DND-41 (cell line): ENCODE data around the gene NF1.

Experiments
- ATAC-seq: fragments of 200-7000 bp; cut with Tn5 transposase; 3 replicates; pipeline ENCODE4 v1.9.1; 2021; ENCODE audit warnings: low read depth; ENCODE audit not compliant: insufficient read depth
- DNase-seq: peaks from one replicate; pipeline ENCODE4 v3.0.0-alpha.2; 2020
- H2AFZ ChIP-seq: 2 replicates; pipeline ENCODE4 v1.6.0; 2012; ENCODE audit warnings: low read depth, low read length
- H3K27ac ChIP-seq: 2 replicates; pipeline ENCODE4 v1.5.1; 2012; ENCODE audit warnings: low read length, inconsistent platforms
- H3K27me3 ChIP-seq: fragments of 200-600 bp; sonication (generic); 2 replicates; pipeline ENCODE4 v1.6.0; 2012; ENCODE audit warnings: low read length, mild to moderate bottlenecking, inconsistent platforms; ENCODE audit not compliant: insufficient read depth, poor library complexity
- H3K36me3 ChIP-seq: 2 replicates; pipeline ENCODE4 v1.5.1; 2012; ENCODE audit warnings: low read length, inconsistent platforms; ENCODE audit not compliant: insufficient read depth
- H3K4me1 ChIP-seq: 2 replicates; pipeline ENCODE4 v1.5.1; 2012; ENCODE audit warnings: mild to moderate bottlenecking, low read length; ENCODE audit not compliant: insufficient read depth
- H3K4me2 ChIP-seq: 2 replicates; pipeline ENCODE4 v1.6.0; 2012; ENCODE audit warnings: mild to moderate bottlenecking, moderate library complexity, low read length, inconsistent platforms; ENCODE audit not compliant: insufficient read depth
- H3K4me3 ChIP-seq, 2 experiments: fragments of 200-600 bp in 1 of 2; shearing (Covaris generic) in 1 of 2; 2 replicates each; pipeline ENCODE4 v1.5.1; 2012 to 2016; ENCODE audit warnings: inconsistent platforms in 2 of 2, low read length in 2 of 2, mild to moderate bottlenecking in 2 of 2, low read depth in 1 of 2, moderate library complexity in 1 of 2
- H3K79me2 ChIP-seq: 2 replicates; pipeline ENCODE4 v1.6.0; 2012; ENCODE audit warnings: low read length, inconsistent platforms; ENCODE audit not compliant: insufficient read depth
- H3K9ac ChIP-seq: 2 replicates; pipeline ENCODE4 v1.6.0; 2012; ENCODE audit warnings: low read depth, mild to moderate bottlenecking, inconsistent platforms, low read length, moderate library complexity
- H3K9me3 ChIP-seq: 2 replicates; pipeline ENCODE4 v1.5.1; 2012; ENCODE audit warnings: low read length, moderate library complexity, mild to moderate bottlenecking, inconsistent platforms; ENCODE audit not compliant: insufficient read depth, severe bottlenecking
- H4K20me1 ChIP-seq: 2 replicates; pipeline ENCODE4 v1.6.0; 2012; ENCODE audit warnings: low read length; ENCODE audit not compliant: insufficient read depth
- CTCF ChIP-seq: IDR thresholded peaks from 2 replicates; pipeline ENCODE4 v1.5.1; 2012; ENCODE audit warnings: borderline replicate concordance, low read length, moderate library complexity, mild to moderate bottlenecking; ENCODE audit not compliant: poor library complexity, severe bottlenecking; ENCODE audit errors: extremely low read depth
- EZH2 ChIP-seq: IDR thresholded peaks from 3 replicates; pipeline ENCODE4 v1.6.1; 2012; ENCODE audit warnings: borderline replicate concordance, low read depth, mild to moderate bottlenecking, moderate library complexity, low read length, inconsistent platforms; ENCODE audit not compliant: severe bottlenecking

The NF1 gene

GRCh38 chr17:31389657-31390381 is 295.0 kb downstream of the NF1 start:
- no peak overlapping the region for H3K9ac ChIP-seq
- no peak overlapping the region for H3K4me3 ChIP-seq
- TF ChIP-seq EZH2 (no peak), CTCF (no peak)
- no peaks in the 10 kb centered on the region for H3K4me1 ChIP-seq
- H3K27me3 ChIP-seq, result no peaks in the 10 kb centered on the region
- H3K9me3 ChIP-seq, result no peaks in the 10 kb centered on the region
- DNase-seq (no peak), ATAC-seq (no peak)
- H2AFZ ChIP-seq, result no peak overlapping the region
- no peaks in the 10 kb centered on the region for H4K20me1 ChIP-seq
- no peaks in the 10 kb centered on the region for H3K36me3 ChIP-seq
- H3K4me2 ChIP-seq, result no peak overlapping the region
- no peaks in the 10 kb centered on the region for H3K79me2 ChIP-seq
- no peak overlapping the region for H3K27ac ChIP-seq

GRCh38 chr17:31390426-31390747 is 295.6 kb downstream of the NF1 start:
- H3K27ac ChIP-seq, result no peak overlapping the region
- H3K36me3 ChIP-seq, result no peaks in the 10 kb centered on the region
- TF ChIP-seq EZH2, result no peak
- no peak for TF ChIP-seq CTCF
- no peaks in the 10 kb centered on the region for H3K4me1 ChIP-seq
- H3K4me3 ChIP-seq, result no peak overlapping the region
- H3K79me2 ChIP-seq, result no peaks in the 10 kb centered on the region
- no peaks in the 10 kb centered on the region for H4K20me1 ChIP-seq
- no peak for DNase-seq
- no peaks in the 10 kb centered on the region for H3K9me3 ChIP-seq
- H3K27me3 ChIP-seq, result no peaks in the 10 kb centered on the region
- H3K4me2 ChIP-seq, result no peak overlapping the region
- H3K9ac ChIP-seq, result no peak overlapping the region
- no peak for ATAC-seq
- no peak overlapping the region for H2AFZ ChIP-seq

GRCh38 chr17:31390748-31391495 is 296.1 kb downstream of the NF1 start:
- no peak overlapping the region for H3K4me3 ChIP-seq
- H3K9ac ChIP-seq, result no peak overlapping the region
- H2AFZ ChIP-seq, result no peak overlapping the region
- no peaks in the 10 kb centered on the region for H3K36me3 ChIP-seq
- DNase-seq (no peak), ATAC-seq (no peak)
- H3K79me2 ChIP-seq, result no peaks in the 10 kb centered on the region
- H3K9me3 ChIP-seq, result no peaks in the 10 kb centered on the region
- TF ChIP-seq EZH2 (no peak), CTCF (no peak)
- H3K4me1 ChIP-seq, result no peaks in the 10 kb centered on the region
- H3K27me3 ChIP-seq, result no peaks in the 10 kb centered on the region
- no peaks in the 10 kb centered on the region for H4K20me1 ChIP-seq
- no peak overlapping the region for H3K4me2 ChIP-seq
- no peak overlapping the region for H3K27ac ChIP-seq

GRCh38 chr17:31391496-31391949 is 296.7 kb downstream of the NF1 start, which contains the start of gene RAB11FIP4:
Gene RAB11FIP4, plus strand, starts transcription at chr17:31391675. Its CDS starts 178 bp downstream, at chr17:31391853.
- H3K27me3 ChIP-seq, result no peaks in the 10 kb centered on the region
- no peak within 1 kb of the TSS for H2AFZ ChIP-seq
- H3K27ac ChIP-seq, result no peak within 1 kb of the TSS
- H3K9me3 ChIP-seq, result no peaks in the 10 kb centered on the region
- no peak within 1 kb of the TSS for H3K9ac ChIP-seq
- no peak for DNase-seq
- H4K20me1 ChIP-seq, result no peaks in the 10 kb centered on the region
- no peaks in the 10 kb centered on the region for H3K4me1 ChIP-seq
- no peaks in the 10 kb centered on the region for H3K36me3 ChIP-seq
- no peak within 1 kb of the TSS for H3K4me2 ChIP-seq
- H3K79me2 ChIP-seq, result no peaks in the 10 kb centered on the region
- TF ChIP-seq EZH2, result no peak
- no peak within 1 kb of the TSS for H3K4me3 ChIP-seq
- no peak for ATAC-seq
